Smooth muscle cell (in vitro differentiated cells): ENCODE measurements around the gene TRPV6. TPM values are rescaled to one million over a fixed set of nuclear protein-coding genes. Genes with fewer than 3 reads are reported as not detected.

Experiments used
- DNase-seq: peaks from one replicate; lab custom pipeline; 2025; ENCODE audit not compliant: unreplicated experiment; lab: John Stamatoyannopoulos, UW
- H2AFZ ChIP-seq: fragments of 200-600 bp; sonication (generic); 2 replicates; pipeline ENCODE4 v1.6.0; 2016; ENCODE audit warnings: antibody characterized with exemption, low read depth, mild to moderate bottlenecking
- H3F3A ChIP-seq: fragments of 200-600 bp; sonication (generic); 2 replicates; pipeline ENCODE4 v1.6.0; 2017; ENCODE audit warnings: antibody characterized with exemption, low read depth
- H3K27ac ChIP-seq: fragments of 200-600 bp; sonication (generic); 2 replicates; pipeline ENCODE4 v1.5.1; 2016; ENCODE audit warnings: low read depth, mild to moderate bottlenecking
- H3K27me3 ChIP-seq: fragments of 200-600 bp; sonication (generic); 2 replicates; pipeline ENCODE4 v1.6.1; 2016; ENCODE audit warnings: low read depth, mild to moderate bottlenecking
- H3K36me3 ChIP-seq: fragments of 200-600 bp; sonication (generic); 2 replicates; pipeline ENCODE4 v1.5.1; 2016; ENCODE audit warnings: low read depth
- H3K4me1 ChIP-seq: fragments of 200-600 bp; sonication (generic); 2 replicates; pipeline ENCODE4 v1.5.1; 2016; ENCODE audit warnings: low read depth
- H3K4me2 ChIP-seq: fragments of 200-600 bp; sonication (generic); 2 replicates; pipeline ENCODE4 v1.6.0; 2016; ENCODE audit warnings: mild to moderate bottlenecking
- H3K4me3 ChIP-seq: fragments of 200-600 bp; sonication (generic); 2 replicates; pipeline ENCODE4 v1.5.1; 2016; ENCODE audit warnings: mild to moderate bottlenecking
- H3K79me2 ChIP-seq: fragments of 200-600 bp; sonication (generic); 2 replicates; pipeline ENCODE4 v1.6.0; 2016; ENCODE audit warnings: low read depth, mild to moderate bottlenecking
- H3K9ac ChIP-seq: fragments of 200-600 bp; sonication (generic); 2 replicates; pipeline ENCODE4 v1.6.0; 2016; ENCODE audit warnings: low read depth
- H3K9me3 ChIP-seq: fragments of 200-600 bp; sonication (generic); replicated peaks from 2 replicates; pipeline ENCODE4 v1.5.1; 2016; ENCODE audit warnings: low read depth
- H4K20me1 ChIP-seq: fragments of 200-600 bp; sonication (generic); 2 replicates; pipeline ENCODE4 v1.6.0; 2016; ENCODE audit warnings: low read depth
- CTCF ChIP-seq: fragments of 200-600 bp; sonication (generic); IDR thresholded peaks from 2 replicates; pipeline ENCODE4 v1.5.1; 2017; ENCODE audit warnings: borderline replicate concordance, mild to moderate bottlenecking, antibody characterized with exemption; ENCODE audit not compliant: insufficient read depth, poor library complexity, severe bottlenecking
- WGBS: methylation state at CpG from one replicate; pipeline ENCODE4 v1.1.7; 2016; ENCODE audit warnings: low lambda C conversion rate; 5-methylcytosine and 5-hydroxymethylcytosine counted together
- polyA plus RNA-seq: library from polyadenylated mRNA; unstranded; fragments of >200 nt; fragmentation: Nextera tagmentation; extraction: Ambion mirVana; gene quantifications from 2 replicates; pipeline ENCODE4 v1.2.1, GENCODE V29; 2016
- total RNA-seq: library from RNA; depleted of rRNA; stranded (reverse); fragments of >200 nt; gene quantifications from 2 replicates; pipeline ENCODE4 v1.2.3, GENCODE V29; 2014

TRPV6 gene
- total and polyA plus RNA-seq, 2 experiments from 2014 or later, result 0.17 TPM; not detected in 1

GRCh38 chr7:142899661-142900060 lies 14.1 kb upstream of the TRPV6 start:
- Histone ChIP-seq H3K79me2 (no peaks in the 10 kb centered on the region), H3K27ac (no peak overlapping the region), H4K20me1 (no peaks in the 10 kb centered on the region), H3K27me3 (peaks cover 6% of the 10 kb centered on the region), H3K4me2 (no peak overlapping the region), H3K4me3 (no peak overlapping the region), H2AFZ (no peak overlapping the region), H3K9ac (no peak overlapping the region), H3K36me3 (no peaks in the 10 kb centered on the region), H3K4me1 (no peaks in the 10 kb centered on the region), H3F3A (no peaks in the 10 kb centered on the region), H3K9me3 (no peaks in the 10 kb centered on the region)
- WGBS, result 78% methylated on average over 3 of the region's 3 CpGs
- no peak for DNase-seq
- no peak for TF ChIP-seq CTCF

- WGBS, result 80% methylated on average over 3 of the region's 3 CpGs
- Histone ChIP-seq H3K79me2 (no peaks in the 10 kb centered on the region), H3F3A (no peaks in the 10 kb centered on the region), H3K27ac (no peak overlapping the region), H3K4me3 (no peak overlapping the region), H3K4me1 (no peaks in the 10 kb centered on the region), H4K20me1 (no peaks in the 10 kb centered on the region), H3K4me2 (no peak overlapping the region), H3K27me3 (peaks cover 6% of the 10 kb centered on the region), H3K9me3 (no peaks in the 10 kb centered on the region), H3K9ac (no peak overlapping the region), H3K36me3 (no peaks in the 10 kb centered on the region), H2AFZ (no peak overlapping the region)
- DNase-seq, result no peak
- no peak for TF ChIP-seq CTCF
Observed at GRCh38 chr7:142898377-142899170, 13.0 kb upstream of the TRPV6 start.

GRCh38 chr7:142897691-142898090 lies 12.1 kb upstream of the TRPV6 start:
- no peak for DNase-seq

More at GRCh38 chr7:142897691-142898090, 12.1 kb upstream of the TRPV6 start:
- Histone ChIP-seq H3F3A (no peaks in the 10 kb centered on the region), H2AFZ (no peak overlapping the region), H3K79me2 (no peaks in the 10 kb centered on the region), H3K4me1 (no peaks in the 10 kb centered on the region), H4K20me1 (no peaks in the 10 kb centered on the region), H3K9me3 (no peaks in the 10 kb centered on the region), H3K27ac (no peak overlapping the region), H3K9ac (no peak overlapping the region), H3K4me2 (no peak overlapping the region), H3K27me3 (peaks cover 8% of the 10 kb centered on the region), H3K36me3 (no peaks in the 10 kb centered on the region), H3K4me3 (no peak overlapping the region)
- no peak for TF ChIP-seq CTCF
- WGBS, result 88% methylated on average over 7 of the region's 7 CpGs
